Smooth muscle cell (in vitro differentiated cells): ENCODE results near the gene DOCK1. TPM values are rescaled to one million over a fixed set of nuclear protein-coding genes. Genes with fewer than 3 reads are reported as not detected.

Experiments
- DNase-seq: peaks from one replicate; lab custom pipeline; 2025; ENCODE audit not compliant: unreplicated experiment; lab: John Stamatoyannopoulos, UW
- H2AFZ ChIP-seq: fragments of 200-600 bp; sonication (generic); 2 replicates; pipeline ENCODE4 v1.6.0; 2016; ENCODE audit warnings: antibody characterized with exemption, low read depth, mild to moderate bottlenecking
- H3F3A ChIP-seq: fragments of 200-600 bp; sonication (generic); 2 replicates; pipeline ENCODE4 v1.6.0; 2017; ENCODE audit warnings: antibody characterized with exemption, low read depth
- H3K27ac ChIP-seq: fragments of 200-600 bp; sonication (generic); 2 replicates; pipeline ENCODE4 v1.5.1; 2016; ENCODE audit warnings: low read depth, mild to moderate bottlenecking
- H3K27me3 ChIP-seq: fragments of 200-600 bp; sonication (generic); 2 replicates; pipeline ENCODE4 v1.6.1; 2016; ENCODE audit warnings: low read depth, mild to moderate bottlenecking
- H3K36me3 ChIP-seq: fragments of 200-600 bp; sonication (generic); 2 replicates; pipeline ENCODE4 v1.5.1; 2016; ENCODE audit warnings: low read depth
- H3K4me1 ChIP-seq: fragments of 200-600 bp; sonication (generic); 2 replicates; pipeline ENCODE4 v1.5.1; 2016; ENCODE audit warnings: low read depth
- H3K4me2 ChIP-seq: fragments of 200-600 bp; sonication (generic); 2 replicates; pipeline ENCODE4 v1.6.0; 2016; ENCODE audit warnings: mild to moderate bottlenecking
- H3K4me3 ChIP-seq: fragments of 200-600 bp; sonication (generic); 2 replicates; pipeline ENCODE4 v1.5.1; 2016; ENCODE audit warnings: mild to moderate bottlenecking
- H3K79me2 ChIP-seq: fragments of 200-600 bp; sonication (generic); 2 replicates; pipeline ENCODE4 v1.6.0; 2016; ENCODE audit warnings: low read depth, mild to moderate bottlenecking
- H3K9ac ChIP-seq: fragments of 200-600 bp; sonication (generic); 2 replicates; pipeline ENCODE4 v1.6.0; 2016; ENCODE audit warnings: low read depth
- H3K9me3 ChIP-seq: fragments of 200-600 bp; sonication (generic); replicated peaks from 2 replicates; pipeline ENCODE4 v1.5.1; 2016; ENCODE audit warnings: low read depth
- H4K20me1 ChIP-seq: fragments of 200-600 bp; sonication (generic); 2 replicates; pipeline ENCODE4 v1.6.0; 2016; ENCODE audit warnings: low read depth
- WGBS: methylation state at CpG from one replicate; pipeline ENCODE4 v1.1.7; 2016; ENCODE audit warnings: low lambda C conversion rate; 5-methylcytosine and 5-hydroxymethylcytosine counted together
- polyA plus RNA-seq: library from polyadenylated mRNA; unstranded; fragments of >200 nt; fragmentation: Nextera tagmentation; extraction: Ambion mirVana; gene quantifications from 2 replicates; pipeline ENCODE4 v1.2.1, GENCODE V29; 2016
- total RNA-seq: library from RNA; depleted of rRNA; stranded (reverse); fragments of >200 nt; gene quantifications from 2 replicates; pipeline ENCODE4 v1.2.3, GENCODE V29; 2014
- TF ChIP-seq, protein P1 (sequence below): fragments of 200-600 bp; sonication (generic); IDR thresholded peaks from 2 replicates; pipeline ENCODE4 v1.5.1; 2017; ENCODE audit warnings: borderline replicate concordance, mild to moderate bottlenecking, antibody characterized with exemption; ENCODE audit not compliant: insufficient read depth, poor library complexity, severe bottlenecking

DOCK1 gene
- total and polyA plus RNA-seq, 2 experiments from 2014 or later: 18.4 to 37.1 TPM

DNA sequence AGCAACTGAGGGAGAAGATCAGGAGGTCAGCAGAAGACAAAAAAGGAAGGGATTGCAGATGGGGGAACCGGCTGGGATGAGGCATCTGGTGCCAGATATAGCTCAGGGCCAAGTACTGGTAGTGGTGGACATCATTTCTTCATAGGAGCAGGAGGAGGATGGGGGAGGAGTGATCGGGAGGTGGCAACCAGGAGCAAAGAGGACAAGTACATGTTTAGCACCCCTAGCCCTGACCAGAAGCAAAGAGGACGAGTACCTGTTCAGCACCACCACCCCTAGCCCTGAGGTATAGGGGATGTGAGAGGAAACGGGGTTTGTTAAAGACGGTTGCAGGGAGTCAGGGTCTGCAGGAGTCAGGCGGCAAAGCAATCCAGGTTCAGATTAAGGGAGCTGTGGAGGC lies 559.3 kb downstream of the DOCK1 start:
- Histone ChIP-seq H3K9ac (no peak overlapping the region), H3K79me2 (no peaks in the 10 kb centered on the region), H3K4me1 (no peaks in the 10 kb centered on the region), H3K9me3 (no peaks in the 10 kb centered on the region), H3K27me3 (peaks cover 22% of the 10 kb centered on the region), H3K4me2 (no peak overlapping the region), H4K20me1 (no peaks in the 10 kb centered on the region), H3K36me3 (no peaks in the 10 kb centered on the region), H3K27ac (no peak overlapping the region), H3F3A (no peaks in the 10 kb centered on the region), H3K4me3 (no peak overlapping the region), H2AFZ (no peak overlapping the region)
- TF ChIP-seq, protein P1, sequence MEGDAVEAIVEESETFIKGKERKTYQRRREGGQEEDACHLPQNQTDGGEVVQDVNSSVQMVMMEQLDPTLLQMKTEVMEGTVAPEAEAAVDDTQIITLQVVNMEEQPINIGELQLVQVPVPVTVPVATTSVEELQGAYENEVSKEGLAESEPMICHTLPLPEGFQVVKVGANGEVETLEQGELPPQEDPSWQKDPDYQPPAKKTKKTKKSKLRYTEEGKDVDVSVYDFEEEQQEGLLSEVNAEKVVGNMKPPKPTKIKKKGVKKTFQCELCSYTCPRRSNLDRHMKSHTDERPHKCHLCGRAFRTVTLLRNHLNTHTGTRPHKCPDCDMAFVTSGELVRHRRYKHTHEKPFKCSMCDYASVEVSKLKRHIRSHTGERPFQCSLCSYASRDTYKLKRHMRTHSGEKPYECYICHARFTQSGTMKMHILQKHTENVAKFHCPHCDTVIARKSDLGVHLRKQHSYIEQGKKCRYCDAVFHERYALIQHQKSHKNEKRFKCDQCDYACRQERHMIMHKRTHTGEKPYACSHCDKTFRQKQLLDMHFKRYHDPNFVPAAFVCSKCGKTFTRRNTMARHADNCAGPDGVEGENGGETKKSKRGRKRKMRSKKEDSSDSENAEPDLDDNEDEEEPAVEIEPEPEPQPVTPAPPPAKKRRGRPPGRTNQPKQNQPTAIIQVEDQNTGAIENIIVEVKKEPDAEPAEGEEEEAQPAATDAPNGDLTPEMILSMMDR: no peak
- WGBS: 92% methylated on average over 6 of the region's 6 CpGs
- no peak for DNase-seq

DNA sequence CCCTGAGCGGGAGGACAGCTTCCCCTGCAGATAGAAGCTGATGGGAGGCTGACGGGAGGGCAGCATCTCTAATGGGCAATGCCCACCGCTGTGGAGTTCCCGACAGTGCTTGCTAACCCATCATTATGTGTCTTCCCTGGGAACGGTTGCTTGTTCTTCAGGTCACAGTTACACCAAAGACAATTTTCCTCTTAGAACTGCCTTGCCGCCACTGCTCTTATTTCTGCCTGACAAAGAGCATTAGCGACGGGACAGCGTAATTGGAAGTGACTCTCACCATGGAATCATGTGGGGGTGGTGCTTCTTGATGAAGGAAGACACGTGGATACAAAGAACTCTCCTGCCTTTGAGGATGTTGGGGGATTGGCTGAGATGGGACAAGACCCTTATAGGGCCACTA lies 562.6 kb downstream of the DOCK1 start:
- Histone ChIP-seq H3K4me1 (no peaks in the 10 kb centered on the region), H3K4me2 (no peak overlapping the region), H3K27me3 (peaks cover 38% of the 10 kb centered on the region), H3K79me2 (no peaks in the 10 kb centered on the region), H3K36me3 (no peaks in the 10 kb centered on the region), H4K20me1 (no peaks in the 10 kb centered on the region), H3K9me3 (no peaks in the 10 kb centered on the region), H3F3A (no peaks in the 10 kb centered on the region), H2AFZ (no peak overlapping the region), H3K27ac (no peak overlapping the region), H3K4me3 (no peak overlapping the region), H3K9ac (no peak overlapping the region)
- TF ChIP-seq, protein P1: no peak
- no peak for DNase-seq
- WGBS: 86% methylated on average over 10 of the region's 10 CpGs

DNA sequence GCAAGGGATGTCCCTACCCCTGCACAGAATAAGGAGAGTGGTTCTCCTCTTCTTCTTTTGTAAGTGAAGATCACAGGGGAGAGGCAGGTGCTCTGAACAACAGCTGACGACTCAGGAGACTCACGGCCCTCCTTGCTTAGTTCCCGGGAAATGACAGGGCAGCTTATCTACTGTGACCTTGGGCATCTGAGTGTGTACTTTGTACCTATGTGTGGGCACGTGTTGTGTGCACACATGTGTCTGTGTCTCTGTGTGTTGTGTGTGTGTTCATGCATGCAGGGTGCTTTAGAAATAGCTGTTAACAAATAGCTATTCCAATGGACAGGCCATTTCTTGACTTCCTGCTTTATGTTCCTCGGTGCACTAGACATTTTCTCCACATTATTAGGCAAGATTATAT lies 563.4 kb downstream of the DOCK1 start:
- TF ChIP-seq, protein P1: no peak
- no peak overlapping the region for H3K9ac ChIP-seq
- H2AFZ ChIP-seq: no peak overlapping the region
- H3K4me1 ChIP-seq: no peaks in the 10 kb centered on the region
- H3K79me2 ChIP-seq: no peaks in the 10 kb centered on the region
- H3K4me3 ChIP-seq: no peak overlapping the region
- H3F3A ChIP-seq: no peaks in the 10 kb centered on the region
- H3K9me3 ChIP-seq: no peaks in the 10 kb centered on the region
- DNase-seq: no peak
- H3K27me3 ChIP-seq: peaks cover 38% of the 10 kb centered on the region
- 89% methylated on average over 5 of the region's 5 CpGs for WGBS
- H3K4me2 ChIP-seq: no peak overlapping the region
- H4K20me1 ChIP-seq: no peaks in the 10 kb centered on the region
- H3K36me3 ChIP-seq: no peaks in the 10 kb centered on the region
- no peak overlapping the region for H3K27ac ChIP-seq

DNA sequence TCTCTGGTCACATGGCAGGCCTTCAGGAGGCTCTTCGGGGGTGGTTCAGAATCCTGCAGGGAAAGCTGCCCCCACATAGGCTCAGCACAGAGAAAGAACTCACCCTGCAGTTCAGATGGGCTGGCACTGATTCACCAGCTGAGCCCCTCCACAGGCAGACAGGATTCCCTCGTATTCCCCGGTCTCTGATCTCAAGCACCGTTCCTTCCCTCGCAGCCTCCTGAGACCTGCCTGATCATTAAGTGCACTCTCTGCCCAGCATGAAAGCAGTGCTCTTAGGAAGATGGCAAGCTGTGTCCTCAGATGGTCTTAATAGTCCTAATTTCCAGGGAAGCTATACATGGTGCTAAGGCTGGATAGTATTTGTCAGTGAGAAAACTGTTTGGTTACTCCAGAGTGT lies 565.7 kb downstream of the DOCK1 start:
- TF ChIP-seq, protein P1: no peak
- Histone ChIP-seq H2AFZ (no peak overlapping the region), H3K27ac (no peak overlapping the region), H3K36me3 (no peaks in the 10 kb centered on the region), H3K4me3 (no peak overlapping the region), H3K9ac (no peak overlapping the region), H3K27me3 (peaks cover 50% of the 10 kb centered on the region), H3K4me2 (no peak overlapping the region), H3K9me3 (no peaks in the 10 kb centered on the region), H3F3A (no peaks in the 10 kb centered on the region), H4K20me1 (no peaks in the 10 kb centered on the region), H3K4me1 (no peaks in the 10 kb centered on the region), H3K79me2 (no peaks in the 10 kb centered on the region)
- DNase-seq: no peak
- WGBS: 86% methylated on average over 5 of the region's 5 CpGs
